Stimulated activated naive CD4-positive, alpha-beta T cell treated with Interleukin-2 at 50 U/mL for 16 hours (primary cell): ENCODE results near the gene PTPN4.

ENCODE experiments used
- DNase-seq: peaks from one replicate; lab custom pipeline; 2025; lab: John Stamatoyannopoulos, UW

Gene PTPN4

GRCh38 chr2:119853777-119854399 lies 94.2 kb downstream of the PTPN4 start:
- no peak for DNase-seq

DNA sequence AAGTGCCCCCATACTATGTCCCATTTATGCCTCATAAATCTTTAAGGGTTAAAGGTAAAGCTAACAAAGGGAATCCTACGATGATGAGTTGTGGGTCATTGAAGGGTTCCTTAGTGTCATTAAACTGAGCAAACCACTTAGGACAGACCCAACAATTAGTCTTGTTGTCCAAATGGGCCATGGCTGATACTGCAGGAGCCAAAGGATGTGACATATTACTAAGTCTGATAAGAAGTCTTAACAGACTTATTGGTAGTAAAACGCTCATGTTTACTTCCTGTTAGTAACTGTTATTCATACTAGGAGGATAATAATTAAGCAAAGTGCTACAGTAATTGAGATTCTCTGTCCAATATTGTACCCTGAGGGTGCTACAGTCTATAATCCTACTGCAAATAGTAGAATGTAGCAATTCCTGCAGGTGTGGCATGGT lies 96.8 kb downstream of the PTPN4 start:
- no peak for DNase-seq

- DNase-seq: no peak
These were observed 98.0 kb downstream of the PTPN4 start for GRCh38 chr2:119857742-119858141.

DNA sequence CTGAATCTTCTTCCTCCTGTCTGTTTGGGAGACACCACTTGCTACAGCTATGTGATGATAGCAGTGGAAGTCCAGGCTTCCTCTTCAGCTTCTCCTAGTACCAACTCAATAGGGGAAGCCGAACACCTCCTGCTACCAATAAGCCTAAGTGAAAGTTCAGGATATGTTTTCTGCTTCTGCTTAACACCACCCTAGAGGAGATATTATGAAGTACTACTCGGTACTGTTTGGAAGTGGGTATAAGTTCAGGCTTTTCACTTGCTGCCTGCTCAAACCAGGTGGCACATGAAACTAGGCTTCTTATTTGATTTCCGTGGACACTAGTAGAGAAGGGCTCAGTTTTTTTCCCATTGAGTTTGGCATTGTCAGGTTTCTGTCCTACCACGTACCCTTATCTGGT lies 99.8 kb downstream of the PTPN4 start:
- no peak for DNase-seq

- DNase-seq: no peak
These were observed 101.2 kb downstream of the PTPN4 start for GRCh38 chr2:119860924-119861323.

DNA sequence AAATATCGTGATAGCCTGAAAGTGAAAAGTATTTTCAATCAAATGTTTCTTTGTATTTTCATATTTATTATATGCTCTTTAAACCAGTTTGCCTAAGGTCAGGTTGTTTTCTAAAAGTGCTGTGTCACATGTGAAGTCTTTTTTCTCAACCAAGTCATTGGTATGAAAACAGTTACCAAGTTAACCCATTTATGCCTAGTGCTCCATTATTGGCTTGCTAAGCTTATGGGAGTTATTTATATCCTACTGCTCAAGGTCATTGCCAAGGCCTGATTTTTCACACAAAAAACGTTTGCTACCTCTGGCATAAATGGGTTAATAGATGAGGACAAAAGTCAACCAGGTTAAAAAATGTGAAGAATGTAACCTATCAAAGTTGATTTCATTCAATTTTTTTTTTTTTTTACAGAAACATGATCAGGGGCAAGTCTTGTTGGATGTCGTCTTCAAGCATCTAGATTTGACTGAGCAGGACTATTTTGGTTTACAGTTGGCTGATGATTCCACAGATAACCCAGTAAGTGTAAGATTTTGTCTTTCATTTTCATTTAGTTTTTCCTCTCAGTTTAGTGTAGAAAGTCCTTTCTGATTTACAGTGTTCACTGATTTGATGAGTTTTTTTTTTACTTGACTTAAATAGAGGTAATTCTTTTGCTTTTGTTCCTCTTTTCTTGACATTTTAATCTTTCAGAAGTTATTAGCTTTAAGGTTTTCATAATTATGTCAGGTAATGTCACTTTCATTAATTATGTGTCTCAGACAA lies 102.6 kb downstream of the PTPN4 start:
- DNase-seq: no peak

- no peak for DNase-seq
These were observed 104.6 kb downstream of the PTPN4 start for GRCh38 chr2:119864318-119864717.

DNA sequence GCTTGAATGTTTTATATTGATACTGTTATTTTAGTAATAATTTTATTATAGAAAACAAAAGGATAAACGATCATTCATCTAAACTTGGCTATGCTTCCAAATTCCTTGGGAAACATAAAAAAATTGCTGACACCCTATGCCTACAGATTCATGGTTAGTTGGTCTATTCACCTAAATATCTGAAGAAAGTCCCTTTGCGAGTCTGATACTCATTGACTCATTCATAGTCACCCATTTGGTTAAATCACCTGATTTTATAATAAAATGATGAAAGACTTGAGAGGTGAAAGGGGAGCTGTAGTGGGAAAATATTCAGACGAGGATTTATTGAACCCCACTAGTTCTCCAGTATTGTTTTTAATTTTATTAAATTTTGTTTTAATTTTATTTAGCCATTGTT lies 112.0 kb downstream of the PTPN4 start:
- no peak for DNase-seq

- DNase-seq: no peak
These were observed 113.9 kb downstream of the PTPN4 start for GRCh38 chr2:119873350-119874315.

- no peak for DNase-seq
These were observed 119.8 kb downstream of the PTPN4 start for GRCh38 chr2:119879502-119879901.

- DNase-seq: no peak
These were observed 129.0 kb downstream of the PTPN4 start for GRCh38 chr2:119888680-119889079.

DNA sequence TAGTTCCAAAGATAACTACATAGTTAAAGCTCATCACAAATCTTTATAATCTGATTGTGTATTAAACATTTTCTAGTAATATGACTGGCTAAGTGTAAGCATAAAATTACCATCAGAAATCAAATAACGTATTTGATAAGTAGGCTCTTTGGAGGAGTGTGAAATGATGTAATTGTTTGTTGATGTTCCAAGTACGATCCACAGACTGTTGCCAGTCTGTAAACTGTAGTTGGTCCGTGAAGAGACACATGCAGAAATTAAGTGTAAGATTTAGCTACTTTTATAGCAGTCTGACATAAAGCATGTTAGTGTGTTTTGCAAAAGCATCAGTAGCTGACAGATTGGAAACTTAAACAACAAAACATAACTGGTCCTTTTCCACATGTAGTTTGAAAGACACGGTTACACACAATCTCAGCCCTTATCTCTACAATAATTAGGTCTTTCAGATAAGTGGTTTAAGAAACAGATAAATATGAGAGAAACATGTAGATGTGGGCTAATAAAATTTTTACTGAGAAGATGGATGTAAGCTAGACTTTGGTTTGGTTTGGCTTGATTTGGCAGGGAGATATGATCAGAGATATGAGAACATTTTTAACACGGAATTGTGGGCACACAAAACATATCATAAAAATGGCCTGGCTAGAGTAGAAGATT lies 138.1 kb downstream of the PTPN4 start:
- DNase-seq: no peak

GRCh38 chr2:119901013-119901412 lies 141.3 kb downstream of the PTPN4 start:
- DNase-seq: no peak

DNA sequence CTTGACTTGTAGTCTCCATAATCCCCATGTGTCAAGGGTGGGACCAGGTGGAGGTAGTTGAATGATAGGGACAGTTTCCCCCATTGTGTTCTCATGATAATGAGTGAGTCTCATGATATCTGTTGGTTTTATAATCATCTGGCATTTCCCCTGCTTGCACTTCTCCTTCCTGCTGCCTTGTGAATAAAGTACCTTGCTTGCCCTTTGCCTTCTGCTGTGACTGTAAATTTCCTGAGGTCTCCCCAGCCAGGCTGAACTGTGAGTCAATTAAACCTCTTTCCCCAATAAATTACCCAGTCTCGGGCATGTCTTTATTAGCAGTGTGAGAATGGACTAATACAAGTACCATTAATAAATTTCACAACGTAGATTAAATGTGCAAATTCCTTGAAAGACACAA lies 150.8 kb downstream of the PTPN4 start:
- no peak for DNase-seq

GRCh38 chr2:119914266-119914665 lies 154.5 kb downstream of the PTPN4 start:
- DNase-seq: no peak

DNA sequence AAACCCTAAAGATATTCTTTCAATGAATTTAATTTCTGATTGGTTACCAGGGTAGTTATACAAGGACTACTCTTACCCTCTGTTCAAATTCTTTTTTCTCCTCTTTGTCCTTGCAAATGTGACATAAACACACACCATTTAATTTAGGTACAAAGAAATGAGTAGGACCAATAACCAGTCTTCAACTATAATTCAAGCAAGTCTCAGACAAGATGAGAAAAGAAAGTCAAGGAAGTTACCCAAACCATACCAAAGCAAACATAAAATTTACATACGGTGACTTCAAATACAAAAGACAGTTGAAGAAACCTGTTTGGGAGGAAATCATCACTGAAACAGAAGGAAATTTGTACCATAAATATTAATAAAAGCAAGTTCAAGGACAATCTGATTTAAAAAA lies 162.1 kb downstream of the PTPN4 start:
- no peak for DNase-seq

- no peak for DNase-seq
These were observed 163.0 kb downstream of the PTPN4 start for GRCh38 chr2:119922699-119923098.

DNA sequence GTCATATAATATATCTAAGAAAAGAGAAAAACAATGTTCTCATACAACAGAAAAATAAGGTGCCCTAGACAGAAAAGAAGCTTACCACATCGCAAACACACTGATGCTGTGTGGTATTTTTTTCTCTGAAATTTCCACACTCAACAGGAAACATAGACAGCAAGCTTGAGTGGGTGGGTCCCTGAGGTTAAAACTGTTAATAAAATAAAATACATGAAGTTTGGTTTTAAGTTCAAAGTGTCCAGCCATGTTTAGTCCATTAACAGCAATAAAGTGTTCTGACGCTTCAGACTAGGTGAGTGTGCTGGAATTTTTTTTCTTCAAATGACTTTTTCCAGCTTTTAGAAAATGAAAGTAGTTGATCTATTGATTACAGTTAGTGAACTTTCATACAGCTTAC lies 169.8 kb downstream of the PTPN4 start:
- no peak for DNase-seq

- no peak for DNase-seq
These were observed 173.1 kb downstream of the PTPN4 start for GRCh38 chr2:119932809-119933208.

DNA sequence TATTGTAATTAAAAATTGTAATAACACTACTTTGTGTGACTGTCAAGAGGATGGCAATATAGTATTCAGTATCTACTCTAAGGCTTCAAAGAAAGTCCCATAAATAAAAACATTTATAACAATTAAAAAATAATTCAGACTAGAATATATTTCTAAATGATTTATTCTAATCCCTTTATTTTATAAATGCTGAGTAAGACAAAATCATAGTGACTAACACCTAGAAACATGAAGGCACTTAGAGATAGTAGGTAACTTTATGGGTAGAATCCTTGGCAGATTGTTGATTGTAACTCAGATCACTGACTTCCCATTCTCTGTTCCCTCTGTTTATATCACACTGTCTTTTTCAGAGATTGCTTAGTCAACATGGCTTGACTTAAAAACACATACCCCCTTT lies 174.6 kb downstream of the PTPN4 start:
- no peak for DNase-seq

GRCh38 chr2:119937680-119938079 lies 178.0 kb downstream of the PTPN4 start:
- no peak for DNase-seq

DNA sequence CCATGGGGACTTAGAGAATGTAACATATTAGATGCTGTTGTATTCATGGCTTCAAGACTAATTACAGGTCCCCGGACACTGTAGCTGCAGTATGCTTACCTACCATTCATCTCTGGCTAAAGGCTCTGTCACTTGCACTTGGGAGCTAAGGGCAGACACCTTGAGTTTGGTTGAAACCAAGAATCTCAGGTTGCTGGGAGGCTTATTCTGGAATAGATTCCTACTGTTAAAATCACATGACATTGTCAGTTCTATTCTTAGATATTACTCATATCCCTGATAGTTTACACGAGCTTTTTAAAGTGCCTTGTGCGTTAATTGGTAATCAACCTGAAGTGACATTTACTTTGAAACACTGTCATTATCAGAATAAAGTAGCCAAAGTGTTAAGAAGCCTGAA lies 180.2 kb downstream of the PTPN4 start:
- DNase-seq: no peak
